ENCODE results near the gene RIMBP2.

The RIMBP2 gene

DNA sequence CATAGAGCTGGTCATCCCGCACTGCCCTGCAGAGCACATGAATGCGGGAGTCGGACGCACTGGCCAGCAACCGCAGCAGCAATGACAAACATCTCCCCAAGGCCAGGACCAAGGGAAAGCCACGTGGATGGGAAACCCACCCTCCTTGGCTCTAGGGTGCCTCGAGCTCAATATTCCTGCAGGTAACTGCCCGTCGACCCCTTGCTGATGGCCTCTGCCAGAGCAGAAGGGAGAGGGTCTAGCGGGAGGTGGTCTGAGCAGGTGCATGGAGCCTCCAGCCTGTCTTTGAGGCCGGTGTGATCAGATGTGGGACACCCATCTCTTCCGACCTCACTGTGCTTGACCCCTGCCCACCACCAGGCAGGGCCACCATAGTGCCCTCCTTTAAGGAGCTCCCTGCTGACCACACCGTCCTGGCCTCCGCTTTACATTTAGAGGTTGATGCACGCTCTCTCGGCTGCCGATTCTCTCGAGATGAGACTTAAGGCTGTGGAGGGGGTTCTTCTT is 288.7 kb downstream of the RIMBP2 start:
- H3K4me3 ChIP-seq (ENCODE audit: low read length) = no peak overlapping the region
- no peak for DNase-seq (ENCODE audit: low read depth)
- TF ChIP-seq, protein P1, sequence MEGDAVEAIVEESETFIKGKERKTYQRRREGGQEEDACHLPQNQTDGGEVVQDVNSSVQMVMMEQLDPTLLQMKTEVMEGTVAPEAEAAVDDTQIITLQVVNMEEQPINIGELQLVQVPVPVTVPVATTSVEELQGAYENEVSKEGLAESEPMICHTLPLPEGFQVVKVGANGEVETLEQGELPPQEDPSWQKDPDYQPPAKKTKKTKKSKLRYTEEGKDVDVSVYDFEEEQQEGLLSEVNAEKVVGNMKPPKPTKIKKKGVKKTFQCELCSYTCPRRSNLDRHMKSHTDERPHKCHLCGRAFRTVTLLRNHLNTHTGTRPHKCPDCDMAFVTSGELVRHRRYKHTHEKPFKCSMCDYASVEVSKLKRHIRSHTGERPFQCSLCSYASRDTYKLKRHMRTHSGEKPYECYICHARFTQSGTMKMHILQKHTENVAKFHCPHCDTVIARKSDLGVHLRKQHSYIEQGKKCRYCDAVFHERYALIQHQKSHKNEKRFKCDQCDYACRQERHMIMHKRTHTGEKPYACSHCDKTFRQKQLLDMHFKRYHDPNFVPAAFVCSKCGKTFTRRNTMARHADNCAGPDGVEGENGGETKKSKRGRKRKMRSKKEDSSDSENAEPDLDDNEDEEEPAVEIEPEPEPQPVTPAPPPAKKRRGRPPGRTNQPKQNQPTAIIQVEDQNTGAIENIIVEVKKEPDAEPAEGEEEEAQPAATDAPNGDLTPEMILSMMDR (IDR thresholded peaks at IDR 0.05; ENCODE audit: insufficient read depth, low read depth, low read length, missing control alignments) = no peak

DNA sequence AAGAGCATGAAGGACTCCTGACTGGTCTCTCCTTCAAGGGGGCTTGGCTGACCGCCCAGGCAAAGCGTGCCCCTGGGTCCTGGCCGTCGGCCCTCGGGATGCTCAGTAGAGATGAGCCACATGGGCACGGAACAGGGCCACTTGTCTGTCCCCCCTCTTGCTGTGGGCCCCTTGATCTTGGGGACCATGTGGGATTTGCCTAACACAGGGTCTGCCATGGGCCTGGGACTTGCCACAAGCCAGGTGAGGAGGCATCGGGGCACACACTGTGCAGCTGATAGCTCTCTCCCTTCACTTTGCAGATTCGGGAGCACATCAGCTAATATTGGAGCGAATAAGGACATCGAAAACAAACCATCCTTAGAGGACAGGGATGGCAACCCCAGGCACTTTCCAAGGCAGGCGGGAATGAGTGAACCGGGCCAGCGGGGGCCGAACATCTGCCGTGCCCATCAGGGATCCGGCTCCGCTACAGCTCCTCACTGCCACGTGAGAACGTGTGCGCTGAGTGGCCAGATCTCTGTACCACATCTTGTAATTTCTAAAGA is 290.3 kb downstream of the RIMBP2 start:
- DNase-seq (ENCODE audit: low read depth) = no peak
- no peak overlapping the region for H3K4me3 ChIP-seq (ENCODE audit: low read length)
- TF ChIP-seq, protein P1 (IDR thresholded peaks at IDR 0.05; ENCODE audit: insufficient read depth, low read depth, low read length, missing control alignments) = no peak

DNA sequence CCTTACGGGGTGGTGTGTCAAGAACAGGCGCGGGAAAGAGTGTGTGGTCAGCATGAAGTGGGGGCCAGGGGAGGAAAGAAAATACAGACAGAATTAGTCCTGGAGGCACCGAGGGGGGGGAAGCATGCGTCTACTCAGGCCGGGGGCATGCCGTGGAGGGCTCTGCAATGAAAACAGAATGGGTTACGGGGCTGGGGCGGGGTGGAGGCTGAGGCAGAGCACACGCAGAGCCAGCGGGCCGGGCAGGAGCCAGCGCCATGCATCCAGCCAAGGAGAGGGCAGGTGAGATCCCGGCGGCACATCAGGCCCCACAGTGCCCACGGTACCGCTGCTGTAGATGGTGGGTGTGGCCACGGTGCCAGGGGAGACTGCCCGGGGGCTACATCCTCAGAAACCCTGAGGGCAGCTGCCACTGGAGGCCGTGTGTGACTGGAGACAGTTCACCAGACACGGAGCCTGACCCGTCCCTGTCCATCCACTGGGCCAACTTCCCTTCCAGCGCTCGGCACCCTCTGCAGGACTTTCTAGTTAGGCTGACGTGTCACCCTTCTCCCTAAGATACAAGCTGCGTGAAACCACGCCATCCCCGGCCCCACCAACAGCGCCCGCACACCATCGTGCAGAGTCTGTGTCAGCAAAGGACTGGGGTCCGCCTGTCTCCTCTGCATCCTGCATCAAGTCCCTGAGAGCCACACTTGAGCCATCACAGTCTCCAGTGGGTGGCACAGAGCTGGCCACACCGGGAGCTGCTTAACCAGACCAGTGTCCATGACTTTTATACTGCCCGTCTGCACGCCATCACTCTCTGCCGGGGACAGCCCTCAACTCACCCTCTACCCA is 291.0 kb downstream of the RIMBP2 start:
- TF ChIP-seq, protein P1 (IDR thresholded peaks at IDR 0.05; ENCODE audit: insufficient read depth, low read depth, low read length, missing control alignments) = no peak
- H3K4me3 ChIP-seq (ENCODE audit: low read length) = no peak overlapping the region
- no peak for DNase-seq (ENCODE audit: low read depth)

DNA sequence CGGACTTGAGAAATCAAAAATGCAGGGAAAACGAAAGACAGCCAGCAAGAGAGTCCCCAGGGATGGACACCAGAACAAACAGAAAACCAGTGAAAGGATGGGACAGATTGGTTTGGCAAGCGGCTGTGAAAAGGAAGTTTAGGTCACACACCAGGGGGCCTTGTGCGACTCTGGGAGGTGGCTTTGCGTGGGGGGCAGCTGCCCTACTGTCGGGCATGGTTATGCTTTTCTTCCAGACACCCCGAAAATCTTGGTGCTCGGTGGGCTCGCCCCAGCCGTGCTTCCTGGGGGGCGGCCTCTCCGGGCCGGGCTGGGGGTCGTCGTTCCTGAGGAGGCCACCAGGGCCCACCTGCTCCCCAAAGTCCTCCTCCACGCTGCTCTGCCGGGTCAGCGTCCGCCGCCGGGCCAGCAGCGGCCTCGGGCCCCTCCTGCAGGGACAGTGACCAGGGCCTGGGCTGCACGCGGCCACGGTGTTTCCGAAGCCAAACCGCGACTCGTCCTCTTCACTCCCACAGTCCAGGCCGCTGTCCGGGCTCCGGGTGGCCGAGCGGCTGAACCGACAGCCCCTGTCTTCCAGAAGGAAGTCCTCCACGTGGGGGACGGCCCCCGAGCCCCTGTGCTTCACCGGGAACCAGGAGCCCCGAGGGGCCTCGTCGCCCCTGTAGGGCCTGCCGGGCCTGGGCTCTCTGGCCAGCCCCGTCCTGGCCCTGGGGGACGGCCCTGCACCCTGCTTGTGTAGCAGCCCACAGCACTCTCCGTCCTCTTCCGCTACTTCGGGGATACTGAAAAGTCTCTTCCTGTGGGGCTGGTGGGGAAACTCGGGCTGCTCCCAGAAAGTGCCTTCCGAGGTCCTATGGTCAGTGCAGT is 291.9 kb downstream of the RIMBP2 start:
- TF ChIP-seq, protein P1 (IDR thresholded peaks at IDR 0.05; ENCODE audit: insufficient read depth, low read depth, low read length, missing control alignments) = no peak
- H3K4me3 ChIP-seq (ENCODE audit: low read length) = no peak overlapping the region
- DNase-seq (ENCODE audit: low read depth) = no peak

DNA sequence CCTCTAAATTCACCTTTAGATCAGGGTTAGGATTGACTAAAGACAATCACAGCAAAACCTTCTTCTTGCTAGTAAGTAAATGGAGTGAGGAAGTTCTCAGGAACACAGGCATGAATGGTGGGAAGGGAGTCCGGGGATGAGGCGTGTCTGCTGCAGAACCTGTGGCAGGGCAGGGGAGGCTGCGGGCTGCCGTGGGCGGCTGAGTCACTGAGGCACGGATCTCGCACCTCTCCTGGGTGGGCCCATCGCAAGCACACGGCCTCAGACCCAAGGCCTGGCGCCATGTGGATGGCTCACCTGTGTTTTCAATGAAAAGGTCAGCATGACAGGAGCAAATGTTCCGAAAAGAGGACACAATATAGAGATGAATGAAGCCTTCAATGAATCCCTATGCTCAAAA is 293.0 kb downstream of the RIMBP2 start:
- H3K4me3 ChIP-seq (ENCODE audit: low read length) = no peak overlapping the region
- TF ChIP-seq, protein P1 (IDR thresholded peaks at IDR 0.05; ENCODE audit: insufficient read depth, low read depth, low read length, missing control alignments) = no peak
- DNase-seq (ENCODE audit: low read depth) = no peak

DNA sequence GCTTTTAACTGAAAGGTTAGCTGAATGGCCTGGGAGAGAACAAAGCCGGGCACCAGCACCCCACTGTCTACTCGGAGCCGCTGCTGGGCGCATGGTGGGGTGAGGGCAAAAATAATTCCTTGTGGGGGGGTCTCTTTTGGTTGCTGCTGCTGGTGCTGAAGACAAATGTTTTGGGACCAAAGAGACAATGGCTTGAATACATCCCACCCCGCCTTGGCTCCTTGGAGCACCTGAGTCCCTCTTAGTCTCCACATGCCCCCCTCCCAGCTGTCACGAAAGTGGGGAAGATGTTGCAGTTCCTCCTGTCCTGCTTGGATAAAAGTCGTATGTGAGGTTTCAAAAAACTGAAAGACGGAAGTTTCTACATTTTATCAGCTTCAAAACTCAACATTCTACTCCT is 293.4 kb downstream of the RIMBP2 start:
- no peak overlapping the region for H3K4me3 ChIP-seq (ENCODE audit: low read length)
- DNase-seq (ENCODE audit: low read depth) = no peak
- TF ChIP-seq, protein P1 (IDR thresholded peaks at IDR 0.05; ENCODE audit: insufficient read depth, low read depth, low read length, missing control alignments) = no peak

All from epithelial cell of esophagus (primary cell).